ENCODE results near the gene FNIP1. TPM values are rescaled to one million over a fixed set of nuclear protein-coding genes. Genes with fewer than 3 reads are reported as not detected.
"Not testable (repeated sequence)": the region's sequence is repeated elsewhere in the genome, so short reads cannot be mapped to it uniquely, and the experiment has no call there.

The FNIP1 gene
- total RNA-seq, 1 donor: 77.5 TPM

GRCh38 chr5:131610198-131611063, 186.4 kb downstream of the FNIP1 start:
- Histone ChIP-seq H3K27me3 (ENCODE audit: insufficient read depth, low read length) (no peaks in the 10 kb centered on the region), H3K9me3 (ENCODE audit: low read depth, low read length) (no peaks in the 10 kb centered on the region), H3K4me1 (ENCODE audit: insufficient read depth, low read length) (peaks cover 15% of the 10 kb centered on the region), H3K4me3 (ENCODE audit: low read length) (no peak overlapping the region)

GRCh38 chr5:131609774-131610173, 187.0 kb downstream of the FNIP1 start:
- no peaks in the 10 kb centered on the region for H3K9me3 ChIP-seq (ENCODE audit: low read depth, low read length)
- no peak overlapping the region for H3K4me3 ChIP-seq (ENCODE audit: low read length)
- H3K4me1 ChIP-seq (ENCODE audit: insufficient read depth, low read length): peaks cover 13% of the 10 kb centered on the region
- H3K27me3 ChIP-seq (ENCODE audit: insufficient read depth, low read length): no peaks in the 10 kb centered on the region

GRCh38 chr5:131608597-131608996, 188.2 kb downstream of the FNIP1 start:
- Histone ChIP-seq H3K27me3 (ENCODE audit: insufficient read depth, low read length) (no peaks in the 10 kb centered on the region), H3K4me3 (ENCODE audit: low read length) (no peak overlapping the region), H3K9me3 (ENCODE audit: low read depth, low read length) (no peaks in the 10 kb centered on the region), H3K4me1 (ENCODE audit: insufficient read depth, low read length) (peaks cover 13% of the 10 kb centered on the region)

- H3K9me3 ChIP-seq (ENCODE audit: low read depth, low read length): no peaks in the 10 kb centered on the region
- H3K4me3 ChIP-seq (ENCODE audit: low read length): no peak overlapping the region
- H3K27me3 ChIP-seq (ENCODE audit: insufficient read depth, low read length): no peaks in the 10 kb centered on the region
- H3K4me1 ChIP-seq (ENCODE audit: insufficient read depth, low read length): peaks cover 13% of the 10 kb centered on the region
Observed at GRCh38 chr5:131607903-131608540, 188.8 kb downstream of the FNIP1 start.

GRCh38 chr5:131607418-131607817, 189.4 kb downstream of the FNIP1 start:
- H3K27me3 ChIP-seq (ENCODE audit: insufficient read depth, low read length): no peaks in the 10 kb centered on the region
- no peaks in the 10 kb centered on the region for H3K9me3 ChIP-seq (ENCODE audit: low read depth, low read length)
- H3K4me1 ChIP-seq (ENCODE audit: insufficient read depth, low read length): peaks cover 13% of the 10 kb centered on the region
- no peak overlapping the region for H3K4me3 ChIP-seq (ENCODE audit: low read length)

- Histone ChIP-seq H3K4me1 (ENCODE audit: insufficient read depth, low read length) (peaks cover 13% of the 10 kb centered on the region), H3K9me3 (ENCODE audit: low read depth, low read length) (no peaks in the 10 kb centered on the region), H3K27me3 (ENCODE audit: insufficient read depth, low read length) (no peaks in the 10 kb centered on the region), H3K4me3 (ENCODE audit: low read length) (no peak overlapping the region)
Observed at GRCh38 chr5:131605086-131605485, 191.7 kb downstream of the FNIP1 start.

- H3K9me3 ChIP-seq (ENCODE audit: low read depth, low read length): no peaks in the 10 kb centered on the region
- H3K4me3 ChIP-seq (ENCODE audit: low read length): no peak overlapping the region
- peaks cover 24% of the 10 kb centered on the region for H3K4me1 ChIP-seq (ENCODE audit: insufficient read depth, low read length)
- H3K27me3 ChIP-seq (ENCODE audit: insufficient read depth, low read length): no peaks in the 10 kb centered on the region
Observed at GRCh38 chr5:131595088-131596033, 201.5 kb downstream of the FNIP1 start.

- H3K27me3 ChIP-seq (ENCODE audit: insufficient read depth, low read length): no peaks in the 10 kb centered on the region
- no peaks in the 10 kb centered on the region for H3K9me3 ChIP-seq (ENCODE audit: low read depth, low read length)
- H3K4me1 ChIP-seq (ENCODE audit: insufficient read depth, low read length): peaks cover 30% of the 10 kb centered on the region
- H3K4me3 ChIP-seq (ENCODE audit: low read length): no peak overlapping the region
Observed at GRCh38 chr5:131593921-131594320, 202.9 kb downstream of the FNIP1 start.

- H3K9me3 ChIP-seq (ENCODE audit: low read depth, low read length); H3K4me3 ChIP-seq (ENCODE audit: low read length); H3K27me3 ChIP-seq (ENCODE audit: insufficient read depth, low read length): not testable (repeated sequence)
- peaks cover 30% of the 10 kb centered on the region for H3K4me1 ChIP-seq (ENCODE audit: insufficient read depth, low read length)
Observed at GRCh38 chr5:131593436-131593835, 203.4 kb downstream of the FNIP1 start.

Other genes starting within 250 kb of the FNIP1 start
- 161 TPM for gene RAPGEF6, start 161.8 kb downstream of the FNIP1 start, total RNA-seq
- gene MEIKIN, start 148.6 kb upstream of the FNIP1 start, total RNA-seq: 1.0 TPM
- gene ACSL6, start 214.6 kb upstream of the FNIP1 start, total RNA-seq: 24.8 TPM